Astrocyte (in vitro differentiated cells and primary cell): ENCODE data around the gene NOL11.

Experiments
- EZH2 ChIP-seq: IDR thresholded peaks from 2 replicates; pipeline ENCODE4 v1.6.1; 2012; ENCODE audit warnings: mild to moderate bottlenecking, low read length, inconsistent platforms; ENCODE audit not compliant: insufficient read depth
- TF ChIP-seq, protein P1 (sequence below): IDR thresholded peaks from 2 replicates; pipeline ENCODE4 v1.5.1; 2011; ENCODE audit warnings: low read depth, mild to moderate bottlenecking, inconsistent platforms, low read length, moderate library complexity; ENCODE audit not compliant: insufficient read depth

DNA sequence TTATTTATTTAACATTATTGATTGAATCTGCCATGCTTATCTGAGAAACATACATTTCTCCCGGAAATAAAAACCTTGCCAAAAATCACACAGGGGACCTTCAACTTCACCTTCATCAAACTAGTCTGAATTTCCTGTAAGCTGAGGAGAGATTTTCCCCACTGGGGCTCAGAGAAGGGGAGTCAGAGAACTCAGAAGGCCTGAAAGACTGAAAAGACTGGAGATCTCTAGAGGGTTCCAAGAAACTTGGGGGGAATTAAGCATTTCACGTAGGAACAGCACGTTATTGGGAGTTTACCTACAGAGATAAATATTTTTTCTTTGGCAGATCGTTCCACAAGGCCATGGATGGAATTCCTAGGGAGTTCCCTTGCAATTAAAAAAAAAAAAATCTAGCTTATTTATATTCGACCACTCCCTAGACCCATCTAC lies 528 bp upstream of the NOL11 start:
- TF ChIP-seq, protein P1, sequence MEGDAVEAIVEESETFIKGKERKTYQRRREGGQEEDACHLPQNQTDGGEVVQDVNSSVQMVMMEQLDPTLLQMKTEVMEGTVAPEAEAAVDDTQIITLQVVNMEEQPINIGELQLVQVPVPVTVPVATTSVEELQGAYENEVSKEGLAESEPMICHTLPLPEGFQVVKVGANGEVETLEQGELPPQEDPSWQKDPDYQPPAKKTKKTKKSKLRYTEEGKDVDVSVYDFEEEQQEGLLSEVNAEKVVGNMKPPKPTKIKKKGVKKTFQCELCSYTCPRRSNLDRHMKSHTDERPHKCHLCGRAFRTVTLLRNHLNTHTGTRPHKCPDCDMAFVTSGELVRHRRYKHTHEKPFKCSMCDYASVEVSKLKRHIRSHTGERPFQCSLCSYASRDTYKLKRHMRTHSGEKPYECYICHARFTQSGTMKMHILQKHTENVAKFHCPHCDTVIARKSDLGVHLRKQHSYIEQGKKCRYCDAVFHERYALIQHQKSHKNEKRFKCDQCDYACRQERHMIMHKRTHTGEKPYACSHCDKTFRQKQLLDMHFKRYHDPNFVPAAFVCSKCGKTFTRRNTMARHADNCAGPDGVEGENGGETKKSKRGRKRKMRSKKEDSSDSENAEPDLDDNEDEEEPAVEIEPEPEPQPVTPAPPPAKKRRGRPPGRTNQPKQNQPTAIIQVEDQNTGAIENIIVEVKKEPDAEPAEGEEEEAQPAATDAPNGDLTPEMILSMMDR = no peak
- TF ChIP-seq EZH2 = no peak
